ENCODE measurements around the gene HTR6. TPM values are rescaled to one million over a fixed set of nuclear protein-coding genes. Genes with fewer than 3 reads are reported as not detected.

The HTR6 gene
- not detected for polyA plus RNA-seq (2012; ENCODE audit: insufficient read length, low read depth)

- no peak for TF ChIP-seq POLR2AphosphoS5 (IDR thresholded peaks at IDR 0.05; ENCODE audit: low read depth, low read length)
- TF ChIP-seq TAF1 (IDR thresholded peaks at IDR 0.05; ENCODE audit: borderline replicate concordance, insufficient read depth, low read length), result no peak
- TF ChIP-seq FOXP2 (optimal IDR thresholded peaks at IDR 0.05; ENCODE audit: borderline replicate concordance, extremely low read depth, extremely low read length, insufficient read depth), result no peak
These were observed at the start of gene HTR6 for GRCh38 chr1:19664453-19665185. HTR6 (plus strand) TSS chr1:19664875; CDS start chr1:19665754, 879 bp downstream.

GRCh38 chr1:19615438-19615837, 49.2 kb upstream of the HTR6 start:
- no peak for TF ChIP-seq SIN3A (IDR thresholded peaks at IDR 0.05; ENCODE audit: borderline replicate concordance, insufficient read depth, low read length)
- TF ChIP-seq POLR2AphosphoS5 (IDR thresholded peaks at IDR 0.05; ENCODE audit: low read depth, low read length), result no peak

GRCh38 chr1:19616489-19616888, 48.2 kb upstream of the HTR6 start:
- TF ChIP-seq TAF1 (IDR thresholded peaks at IDR 0.05; ENCODE audit: borderline replicate concordance, insufficient read depth, low read length) (no peak), REST (IDR thresholded peaks at IDR 0.05; ENCODE audit: insufficient read depth in 1 of 2, low read depth in 2 of 2, low read length in 2 of 2) (no peak), FOXP2 (optimal IDR thresholded peaks at IDR 0.05; ENCODE audit: borderline replicate concordance, extremely low read depth, extremely low read length, insufficient read depth) (no peak), SIN3A (IDR thresholded peaks at IDR 0.05; ENCODE audit: borderline replicate concordance, insufficient read depth, low read length) (no peak), POLR2AphosphoS5 (IDR thresholded peaks at IDR 0.05; ENCODE audit: low read depth, low read length) (no peak)

GRCh38 chr1:19617376-19617775, 47.3 kb upstream of the HTR6 start:
- TF ChIP-seq REST (IDR thresholded peaks at IDR 0.05; ENCODE audit: insufficient read depth in 1 of 2, low read depth in 2 of 2, low read length in 2 of 2) (no peak), TAF1 (IDR thresholded peaks at IDR 0.05; ENCODE audit: borderline replicate concordance, insufficient read depth, low read length) (no peak), SIN3A (IDR thresholded peaks at IDR 0.05; ENCODE audit: borderline replicate concordance, insufficient read depth, low read length) (no peak), FOXP2 (optimal IDR thresholded peaks at IDR 0.05; ENCODE audit: borderline replicate concordance, extremely low read depth, extremely low read length, insufficient read depth) (no peak), POLR2AphosphoS5 (IDR thresholded peaks at IDR 0.05; ENCODE audit: low read depth, low read length) (no peak)

- TF ChIP-seq TAF1 (IDR thresholded peaks at IDR 0.05; ENCODE audit: borderline replicate concordance, insufficient read depth, low read length) (no peak), FOXP2 (optimal IDR thresholded peaks at IDR 0.05; ENCODE audit: borderline replicate concordance, extremely low read depth, extremely low read length, insufficient read depth) (no peak), POLR2AphosphoS5 (IDR thresholded peaks at IDR 0.05; ENCODE audit: low read depth, low read length) (no peak), SIN3A (IDR thresholded peaks at IDR 0.05; ENCODE audit: borderline replicate concordance, insufficient read depth, low read length) (no peak), REST (IDR thresholded peaks at IDR 0.05; ENCODE audit: insufficient read depth in 1 of 2, low read depth in 2 of 2, low read length in 2 of 2) (no peak)
These were observed 46.2 kb upstream of the HTR6 start for GRCh38 chr1:19618428-19618827.

- TF ChIP-seq FOXP2 (optimal IDR thresholded peaks at IDR 0.05; ENCODE audit: borderline replicate concordance, extremely low read depth, extremely low read length, insufficient read depth) (no peak), REST (IDR thresholded peaks at IDR 0.05; ENCODE audit: insufficient read depth in 1 of 2, low read depth in 2 of 2, low read length in 2 of 2) (no peak), TAF1 (IDR thresholded peaks at IDR 0.05; ENCODE audit: borderline replicate concordance, insufficient read depth, low read length) (no peak), SIN3A (IDR thresholded peaks at IDR 0.05; ENCODE audit: borderline replicate concordance, insufficient read depth, low read length) (no peak), POLR2AphosphoS5 (IDR thresholded peaks at IDR 0.05; ENCODE audit: low read depth, low read length) (no peak)
These were observed 44.8 kb upstream of the HTR6 start for GRCh38 chr1:19619697-19620384.

Data from PFSK-1 (cell line).